GM12878 (cell line): ENCODE measurements around the gene MAN2B2. TPM values are rescaled to one million over a fixed set of nuclear protein-coding genes. Genes with fewer than 3 reads are reported as not detected.

Experiments
- ATAC-seq: fragments of 200-7000 bp; cut with Tn5 transposase; 3 replicates; pipeline ENCODE4 v1.9.1; 2020; ENCODE audit warnings: mild to moderate bottlenecking, moderate library complexity
- BruUV-seq: library from RNA; stranded (reverse); fragments of 400-500 nt; replicated peaks from 2 replicates; lab custom pipeline; 2021; lab: Mats Ljungman, UMichigan
- CTCF ChIA-PET: fragments of 300-600 bp; sonication (Branson Sonifier 250); formaldehyde crosslinking; extraction: SDS; loops from one replicate; lab custom pipeline; 2021; ENCODE audit warnings: inconsistent platforms; lab: Yijun Ruan, JAX
- POLR2A ChIA-PET: fragments of 350-600 bp; formaldehyde crosslinking; extraction: SDS; loops from one replicate; lab custom pipeline; 2021; ENCODE audit warnings: inconsistent platforms; lab: Charles Lee
- RAD21 ChIA-PET: fragments of 300-600 bp; sonication (Branson Sonifier 250); formaldehyde crosslinking; loops from one replicate; lab custom pipeline; 2023; ENCODE audit warnings: antibody characterized with exemption; ENCODE audit not compliant: unreplicated experiment; lab: Charles Lee
- SMC1A ChIA-PET: fragments of 300-600 bp; sonication (Branson Sonifier 250); formaldehyde crosslinking; loops from one replicate; lab custom pipeline; 2023; ENCODE audit not compliant: unreplicated experiment, uncharacterized antibody; lab: Charles Lee
- DNase-seq: peaks from one replicate; pipeline ENCODE4 v3.0.0-alpha.2; 2011; ENCODE audit warnings: low read depth, low spot score
- FAIRE-seq: peaks from 3 replicates; lab custom pipeline; 2011; peaks lifted over from hg19 to GRCh38; lab: Jason Lieb, UNC
- H2AFZ ChIP-seq: 2 replicates; pipeline ENCODE4 v1.6.0; 2011; ENCODE audit warnings: low read depth, low read length, control low read depth; ENCODE audit not compliant: control insufficient read depth
- H3K27ac ChIP-seq: 2 replicates; pipeline ENCODE4 v1.5.1; 2011; ENCODE audit warnings: control low read depth; ENCODE audit not compliant: control insufficient read depth, insufficient read depth
- H3K27me3 ChIP-seq, 2 experiments: replicated peaks in 1 of 2; 2 replicates each; pipeline versions ENCODE4 v1.6.0 to v1.6.1; 2011; ENCODE audit warnings: low read length in 1 of 2; ENCODE audit not compliant: control insufficient read depth in 2 of 2, insufficient read depth in 2 of 2
- H3K36me3 ChIP-seq, 2 experiments: 2 replicates each; pipeline ENCODE4 v1.5.1; 2011; ENCODE audit warnings: low read length in 1 of 2; ENCODE audit not compliant: control insufficient read depth in 2 of 2, insufficient read depth in 2 of 2
- H3K4me1 ChIP-seq: 2 replicates; pipeline ENCODE4 v1.6.1; 2011; ENCODE audit warnings: mild to moderate bottlenecking, low read length, moderate library complexity, mixed read lengths; ENCODE audit not compliant: control insufficient read depth, insufficient read depth
- H3K4me2 ChIP-seq: 2 replicates; pipeline ENCODE4 v1.6.0; 2011; ENCODE audit warnings: control low read depth; ENCODE audit not compliant: control insufficient read depth, insufficient read depth
- H3K4me3 ChIP-seq: fragments of 200-600 bp; sonication (generic); 2 replicates; pipeline ENCODE4 v1.5.1; 2016
- H3K79me2 ChIP-seq: 2 replicates; pipeline ENCODE4 v1.6.0; 2011; ENCODE audit warnings: low read length; ENCODE audit not compliant: control insufficient read depth, insufficient read depth
- H3K9ac ChIP-seq: 2 replicates; pipeline ENCODE4 v1.8.0; 2011; ENCODE audit warnings: low read length, control low read depth, mixed read lengths; ENCODE audit not compliant: control insufficient read depth, insufficient read depth
- H3K9me3 ChIP-seq: replicated peaks from 3 replicates; pipeline ENCODE4 v1.5.1; 2011; ENCODE audit warnings: mild to moderate bottlenecking, low read length; ENCODE audit not compliant: control insufficient read depth, insufficient read depth
- H4K20me1 ChIP-seq: 2 replicates; pipeline ENCODE4 v1.6.0; 2011; ENCODE audit not compliant: control insufficient read depth, insufficient read depth
- BMI1 ChIP-seq: fragments of 450-650 bp; IDR thresholded peaks from 2 replicates; pipeline ENCODE4 v1.6.1; 2016; ENCODE audit warnings: mild to moderate bottlenecking, moderate library complexity, borderline replicate concordance
- CBFB ChIP-seq: IDR thresholded peaks from 2 replicates; pipeline ENCODE4 v1.6.1; 2016; ENCODE audit warnings: antibody characterized with exemption, low read depth
- CEBPB ChIP-seq, 2 experiments: fragments of 150-350 bp in 1 of 2; IDR thresholded peaks; 2 replicates each; pipeline ENCODE4 v1.6.1; 2012 to 2014; ENCODE audit warnings: low read depth in 2 of 2, low read length in 2 of 2, borderline replicate concordance in 1 of 2, inconsistent platforms in 1 of 2
- CHD4 ChIP-seq: fragments of 200-600 bp; sonication (generic); IDR thresholded peaks from 2 replicates; pipeline ENCODE4 v1.6.1; 2016; ENCODE audit warnings: mild to moderate bottlenecking
- E2F4 ChIP-seq: IDR thresholded peaks from 2 replicates; pipeline ENCODE4 v1.6.1; 2012; ENCODE audit warnings: low read depth, low read length, improper control_type of control experiment
- KLF5 ChIP-seq: fragments of 450-650 bp; IDR thresholded peaks from 2 replicates; pipeline ENCODE4 v1.6.1; 2014; ENCODE audit warnings: mild to moderate bottlenecking; ENCODE audit not compliant: partially characterized antibody
- MTA2 ChIP-seq: fragments of 450-650 bp; IDR thresholded peaks from 2 replicates; pipeline ENCODE4 v1.6.1; 2016; ENCODE audit warnings: low read depth, mild to moderate bottlenecking, moderate library complexity
- MYC ChIP-seq: IDR thresholded peaks from 2 replicates; pipeline ENCODE4 v1.6.1; 2011; ENCODE audit warnings: mild to moderate bottlenecking, low read length, moderate library complexity, inconsistent platforms; ENCODE audit not compliant: insufficient read depth, insufficient replicate concordance, insufficient read length, severe bottlenecking
- NFIC ChIP-seq: IDR thresholded peaks from 2 replicates; pipeline ENCODE4 v1.6.1; 2012; ENCODE audit warnings: low read depth, mild to moderate bottlenecking, inconsistent platforms, low read length, moderate library complexity
- NFYA ChIP-seq: IDR thresholded peaks from 2 replicates; pipeline ENCODE4 v1.6.1; 2011; ENCODE audit warnings: low read depth, mild to moderate bottlenecking, low read length, improper control_type of control experiment, borderline replicate concordance
- PBX3 ChIP-seq: IDR thresholded peaks from 2 replicates; pipeline ENCODE4 v1.6.1; 2011; ENCODE audit warnings: mild to moderate bottlenecking, low read depth, low read length, moderate library complexity; ENCODE audit not compliant: insufficient replicate concordance
- POU2F2 ChIP-seq: IDR thresholded peaks from 3 replicates; pipeline ENCODE4 v1.6.1; 2011; ENCODE audit warnings: low read depth, mild to moderate bottlenecking, low read length, borderline replicate concordance
- RCOR1 ChIP-seq: conservative IDR thresholded peaks from 2 replicates; pipeline ENCODE4 v1.6.1; 2012; ENCODE audit warnings: low read depth, low read length, improper control_type of control experiment
- WRNIP1 ChIP-seq: IDR thresholded peaks from 2 replicates; pipeline ENCODE4 v1.6.1; 2011; ENCODE audit warnings: low read depth, low read length, improper control_type of control experiment, borderline replicate concordance
- ZBTB33 ChIP-seq: fragments of 450-650 bp; IDR thresholded peaks from 2 replicates; pipeline ENCODE4 v1.6.1; 2017; ENCODE audit warnings: mild to moderate bottlenecking
- ZNF274 ChIP-seq: IDR thresholded peaks from one replicate; pipeline ENCODE4 v1.8.0; 2011; ENCODE audit not compliant: insufficient read length, insufficient read depth
- ZSCAN29 ChIP-seq: fragments of 450-650 bp; IDR thresholded peaks from 2 replicates; pipeline ENCODE4 v1.6.1; 2017; ENCODE audit warnings: mild to moderate bottlenecking, moderate library complexity
- WGBS: methylation state at CpG from one replicate; pipeline ENCODE4 v1.1.6; 2016; ENCODE audit warnings: low lambda C conversion rate; ENCODE audit not compliant: insufficient replicate concordance, insufficient coverage; ENCODE audit errors: missing lambda C conversion rate; 5-methylcytosine and 5-hydroxymethylcytosine counted together
- in situ Hi-C: fragments of 300-500 bp; cut with MboI; formaldehyde crosslinking; loops from 9 replicates; pipeline ENCODE4 v1.14.3; 2018; ENCODE audit warnings: mixed read lengths
- intact Hi-C: fragments of 100-400 bp; cut with micrococcal nuclease; formaldehyde crosslinking; loops from one replicate; pipeline ENCODE4 v1.14.2; 2022; ENCODE audit not compliant: unreplicated experiment
- polyA plus RNA-seq, 11 experiments: library from polyadenylated mRNA; depleted of rRNA in 4 of 11; unstranded in 6 of 11; stranded (reverse) in 5 of 11; fragments of >200 nt; fragmentation: Nextera tagmentation in 4 of 11; fragmentation: Illumina TruSeq in 1 of 11; extraction: Ambion mirVana in 4 of 11; extraction: Trizol in 1 of 11; gene quantifications; 1 replicate in 1 of 11; 2 replicates in 10 of 11; pipeline versions ENCODE4 v1.2.1 to v1.2.3, GENCODE V29; 2011 to 2016; ENCODE audit warnings: inconsistent platforms in 2 of 11, missing spikeins in 2 of 11, low read depth in 1 of 11
- total RNA-seq, 4 experiments: library from RNA; depleted of rRNA in 3 of 4; stranded (reverse); fragments of >200 nt in 3 of 4; fragmentation: Illumina TruSeq in 1 of 4; extraction: Trizol in 1 of 4; gene quantifications; 2 replicates each; pipeline versions ENCODE4 v1.2.1 to v1.2.3, GENCODE V29; 2013 to 2021

The MAN2B2 gene
- total and polyA plus RNA-seq, 10 of the 15 experiments (the other 5 are each of a cell fraction or from before 2014, with no cell fraction given), result 0.47 to 14.5 (median 7.0) TPM

- no peak for TF ChIP-seq MYC
- TF ChIP-seq NFYA, result no peak
- TF ChIP-seq ZBTB33, result no peak
- TF ChIP-seq CBFB, result no peak
These were observed 6.8 kb upstream of the MAN2B2 start (continued) for GRCh38 chr4:6568148-6568547.

- H3K36me3 ChIP-seq, result no peaks in the 10 kb centered on the region
- no TSS peak for BruUV-seq
- H3K9me3 ChIP-seq, result peaks cover 2% of the 10 kb centered on the region; the same call in 1 of the 3 replicates
- ChIA-PET SMC1A (interaction anchor here (0.6 kb wide), 1 partner anchor 520 kb away, joined by 3 read pairs; no protein-coding TSS in a partner anchor), CTCF (no interaction called here), POLR2A (no interaction called here), RAD21 (no interaction called here)
- H3K4me3 ChIP-seq, result no peak overlapping the region
- H3K4me2 ChIP-seq, result no peak overlapping the region
- in situ Hi-C loops, result no loop called here
- 39% methylated on average over 13 of the region's 13 CpGs for WGBS
- H3K4me1 ChIP-seq, result no peaks in the 10 kb centered on the region
- DNase-seq, result no peak
- H3K79me2 ChIP-seq, result no peaks in the 10 kb centered on the region
- no peak overlapping the region for H3K27ac ChIP-seq
- ATAC-seq, result no peak
- peaks cover 0 to 2% of the 10 kb centered on the region in 2 experiments; a peak in 1 of 4 replicates for H3K27me3 ChIP-seq
- no peak for FAIRE-seq
- H3K9ac ChIP-seq, result no peak overlapping the region
- no peak overlapping the region for H2AFZ ChIP-seq
- no peaks in the 10 kb centered on the region for H4K20me1 ChIP-seq
- intact Hi-C loops, result no loop called here
- no peak for TF ChIP-seq PBX3
- no peak for TF ChIP-seq E2F4
- TF ChIP-seq MTA2, result no peak
- no peak for TF ChIP-seq CHD4
- no peak for TF ChIP-seq BMI1
- TF ChIP-seq CEBPB (IDR thresholded peaks at IDR 0.05; ENCODE audit: borderline replicate concordance in 1 of 2, low read depth in 2 of 2, low read length in 2 of 2), result no peak
- TF ChIP-seq POU2F2, result no peak
- no peak for TF ChIP-seq WRNIP1
- no peak for TF ChIP-seq ZNF274
- no peak for TF ChIP-seq ZSCAN29
- no peak for TF ChIP-seq KLF5
- no peak for TF ChIP-seq NFIC
- no peak for TF ChIP-seq RCOR1
These were observed 6.2 kb upstream of the MAN2B2 start for GRCh38 chr4:6568689-6569332.
